GM19043 (cell line): ENCODE measurements around the gene ZNF662.
"Not testable (repeated sequence)": the region's sequence is repeated elsewhere in the genome, so short reads cannot be mapped to it uniquely, and the experiment has no call there.

Source experiments
- ATAC-seq: cut with Tn5 transposase; IDR thresholded peaks from one replicate; pipeline ENCODE4 v1.9.1; 2021; ENCODE audit warnings: low read depth; ENCODE audit not compliant: unreplicated experiment

The ZNF662 gene

DNA sequence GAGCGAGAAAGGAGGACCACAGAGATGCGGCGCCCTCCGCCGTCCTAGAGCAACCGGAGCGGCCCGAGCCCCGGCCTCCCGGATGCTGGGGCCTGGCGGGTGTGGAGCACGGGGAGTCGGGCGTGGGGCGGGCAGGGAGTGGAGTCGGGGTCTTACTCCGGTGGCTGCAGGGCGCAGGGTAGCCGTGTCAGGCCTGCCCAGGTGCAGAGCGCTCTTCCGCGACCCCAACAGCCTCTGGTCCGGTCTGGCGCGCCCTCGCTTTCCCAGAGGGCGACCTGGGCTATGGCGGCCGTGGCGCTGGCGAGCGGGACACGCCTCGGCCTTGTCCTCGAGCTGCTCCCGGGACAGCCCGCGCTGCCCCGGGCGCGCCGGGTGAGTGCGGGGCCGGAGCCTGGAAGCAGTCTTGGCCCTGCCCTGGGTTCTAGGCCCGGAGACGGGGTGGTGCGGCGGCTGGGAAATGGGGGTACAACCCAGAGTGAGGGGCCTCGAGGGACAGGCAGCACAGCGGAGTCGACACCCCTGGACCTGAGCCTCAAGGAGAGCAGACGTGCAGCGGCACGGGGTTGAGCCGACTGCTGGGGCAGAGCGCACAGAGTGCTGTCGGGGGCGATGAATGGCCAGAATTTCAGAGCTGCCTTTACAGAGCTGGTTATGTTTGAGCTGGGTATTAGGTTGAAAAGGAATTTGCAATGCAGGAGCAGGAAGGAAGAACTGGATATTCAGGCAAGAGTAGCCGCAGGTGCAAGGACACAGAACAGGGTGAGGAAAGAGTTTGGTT, at the start of gene ZNF662:
Gene ZNF662 (plus strand): TSS at position 73 of the 778 bp plus-strand sequence. CDS start 1,973 bp downstream, outside the sequence.
- ATAC-seq, result no peak

DNA sequence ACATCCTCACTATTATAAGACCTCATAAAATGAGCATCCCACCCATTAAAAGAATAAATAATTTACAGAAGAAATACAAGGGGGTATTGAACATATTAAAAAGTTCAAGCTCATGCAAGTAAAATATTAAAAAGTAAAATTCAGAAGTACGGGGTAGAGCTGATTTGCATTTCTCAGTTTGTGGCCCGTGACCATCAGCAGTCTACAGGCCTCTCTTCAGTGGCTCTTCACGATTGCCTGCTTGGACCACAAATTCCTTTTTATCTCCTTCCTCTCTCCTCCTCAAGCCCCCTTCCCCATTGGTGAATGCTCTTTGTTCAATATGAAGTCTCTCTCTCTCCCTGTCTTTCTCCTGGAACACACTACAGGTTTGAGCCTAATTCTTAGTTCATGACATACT, 49.4 kb upstream of the ZNF662 start:
- no peak for ATAC-seq

DNA sequence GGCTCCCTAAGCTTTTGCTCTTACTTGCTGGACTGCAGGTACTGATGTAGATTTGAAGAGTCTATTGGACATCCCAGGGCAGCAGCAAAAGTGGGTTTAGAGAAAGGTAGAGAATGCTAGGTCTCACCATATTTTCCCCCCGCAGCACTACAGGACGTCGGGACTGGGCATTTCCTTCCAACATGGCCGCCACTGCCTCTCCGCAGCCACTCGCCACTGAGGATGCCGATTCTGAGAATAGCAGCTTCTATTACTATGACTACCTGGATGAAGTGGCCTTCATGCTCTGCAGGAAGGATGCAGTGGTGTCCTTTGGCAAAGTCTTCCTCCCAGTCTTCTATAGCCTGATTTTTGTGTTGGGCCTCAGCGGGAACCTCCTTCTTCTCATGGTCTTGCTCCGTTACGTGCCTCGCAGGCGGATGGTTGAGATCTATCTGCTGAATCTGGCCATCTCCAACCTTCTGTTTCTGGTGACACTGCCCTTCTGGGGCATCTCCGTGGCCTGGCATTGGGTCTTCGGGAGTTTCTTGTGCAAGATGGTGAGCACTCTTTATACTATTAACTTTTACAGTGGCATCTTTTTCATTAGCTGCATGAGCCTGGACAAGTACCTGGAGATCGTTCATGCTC, 41.5 kb upstream of the ZNF662 start:
- no peak for ATAC-seq

DNA sequence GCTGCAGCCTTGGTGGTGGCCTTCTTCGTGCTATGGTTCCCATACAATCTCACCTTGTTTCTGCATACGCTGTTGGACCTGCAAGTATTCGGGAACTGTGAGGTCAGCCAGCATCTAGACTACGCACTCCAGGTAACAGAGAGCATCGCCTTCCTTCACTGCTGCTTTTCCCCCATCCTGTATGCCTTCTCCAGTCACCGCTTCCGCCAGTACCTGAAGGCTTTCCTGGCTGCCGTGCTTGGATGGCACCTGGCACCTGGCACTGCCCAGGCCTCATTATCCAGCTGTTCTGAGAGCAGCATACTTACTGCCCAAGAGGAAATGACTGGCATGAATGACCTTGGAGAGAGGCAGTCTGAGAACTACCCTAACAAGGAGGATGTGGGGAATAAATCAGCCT, 40.7 kb upstream of the ZNF662 start:
- no peak for ATAC-seq

DNA sequence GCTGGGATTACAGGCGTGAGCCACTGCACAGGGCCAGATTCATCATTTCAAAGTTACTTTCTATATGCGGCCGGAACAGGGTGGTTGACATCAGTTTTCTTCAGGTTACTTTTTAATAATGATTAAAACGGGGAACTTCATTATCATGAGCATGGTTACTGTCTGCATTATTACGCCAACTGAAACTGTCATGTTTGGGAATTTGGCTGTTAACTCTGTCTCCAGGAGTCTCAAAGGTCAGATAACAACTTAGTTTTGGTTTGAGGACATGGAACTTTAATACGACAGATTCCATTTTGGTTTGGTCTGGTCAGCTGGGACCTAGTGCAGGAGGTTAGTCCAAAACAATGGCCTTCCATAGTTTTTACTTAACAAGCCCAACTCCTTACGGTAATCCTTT, 38.8 kb upstream of the ZNF662 start:
- ATAC-seq, result no peak

DNA sequence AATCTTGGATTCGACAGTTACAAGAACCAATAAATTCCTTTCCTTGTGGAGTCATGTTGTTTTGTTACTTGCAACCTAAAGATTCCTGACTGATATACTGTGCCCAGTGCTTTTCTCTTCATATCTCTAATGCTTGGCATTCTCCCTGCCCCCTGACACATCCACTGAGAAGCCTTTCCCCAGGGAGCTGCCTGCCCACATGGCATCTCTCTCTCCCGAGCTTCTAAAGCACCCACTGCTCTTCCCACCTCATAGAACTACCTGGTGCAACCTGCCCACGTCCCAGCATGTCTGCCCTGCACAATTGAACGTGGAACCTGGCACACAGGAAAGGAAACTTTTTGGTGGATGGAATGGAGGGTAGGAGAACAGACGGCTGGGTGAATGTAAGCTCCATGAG, 37.1 kb upstream of the ZNF662 start:
- no peak for ATAC-seq

DNA sequence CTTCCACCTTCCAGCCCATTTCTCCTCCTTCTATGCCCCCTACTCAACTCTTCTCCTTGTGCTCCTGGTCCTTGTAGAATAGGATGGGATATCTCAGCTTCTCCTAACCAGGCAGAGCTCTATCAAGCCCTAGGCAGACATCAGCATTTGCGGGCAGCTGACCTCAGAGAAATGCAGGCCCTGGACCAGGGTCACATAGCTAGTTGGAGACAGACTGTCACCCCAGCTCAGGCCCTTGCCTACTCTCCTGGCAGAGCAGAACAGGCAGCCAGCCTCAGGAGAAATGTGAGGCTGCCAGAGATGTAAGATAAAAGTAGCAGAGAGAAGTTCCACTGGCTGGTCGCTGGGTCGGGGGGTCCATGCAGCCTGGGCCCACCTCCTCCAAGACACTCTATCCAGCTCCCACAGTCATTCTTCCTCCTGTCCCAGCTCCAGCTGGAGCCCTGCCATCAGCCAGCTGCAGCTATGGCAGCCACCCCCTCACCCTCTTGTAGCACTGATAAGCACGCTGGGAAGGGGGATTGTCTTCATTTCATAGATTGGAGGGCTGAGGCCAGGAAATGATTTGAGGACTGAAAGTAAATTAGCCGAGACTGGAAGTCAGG, 34.2 kb upstream of the ZNF662 start:
- ATAC-seq, result no peak

DNA sequence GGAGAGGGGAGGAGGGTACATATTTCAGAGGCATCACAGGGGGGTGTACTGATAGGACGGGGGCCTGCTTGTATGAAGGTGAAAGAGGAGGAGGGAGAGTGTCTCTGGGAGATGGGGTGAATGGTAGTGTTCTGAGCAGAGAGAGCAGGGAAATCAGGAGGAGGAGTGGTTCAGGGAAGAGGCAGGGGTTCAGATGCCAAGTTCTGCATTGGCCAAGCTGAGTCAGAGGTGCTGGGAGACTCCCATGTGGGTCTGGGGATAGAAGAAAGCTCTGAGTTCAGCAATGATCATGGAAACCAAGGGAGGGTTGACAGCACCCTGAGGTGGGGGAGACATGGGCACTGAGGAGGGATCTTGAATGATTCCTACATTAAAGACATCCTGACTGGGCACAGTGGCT, 33.2 kb upstream of the ZNF662 start:
- no peak for ATAC-seq

DNA sequence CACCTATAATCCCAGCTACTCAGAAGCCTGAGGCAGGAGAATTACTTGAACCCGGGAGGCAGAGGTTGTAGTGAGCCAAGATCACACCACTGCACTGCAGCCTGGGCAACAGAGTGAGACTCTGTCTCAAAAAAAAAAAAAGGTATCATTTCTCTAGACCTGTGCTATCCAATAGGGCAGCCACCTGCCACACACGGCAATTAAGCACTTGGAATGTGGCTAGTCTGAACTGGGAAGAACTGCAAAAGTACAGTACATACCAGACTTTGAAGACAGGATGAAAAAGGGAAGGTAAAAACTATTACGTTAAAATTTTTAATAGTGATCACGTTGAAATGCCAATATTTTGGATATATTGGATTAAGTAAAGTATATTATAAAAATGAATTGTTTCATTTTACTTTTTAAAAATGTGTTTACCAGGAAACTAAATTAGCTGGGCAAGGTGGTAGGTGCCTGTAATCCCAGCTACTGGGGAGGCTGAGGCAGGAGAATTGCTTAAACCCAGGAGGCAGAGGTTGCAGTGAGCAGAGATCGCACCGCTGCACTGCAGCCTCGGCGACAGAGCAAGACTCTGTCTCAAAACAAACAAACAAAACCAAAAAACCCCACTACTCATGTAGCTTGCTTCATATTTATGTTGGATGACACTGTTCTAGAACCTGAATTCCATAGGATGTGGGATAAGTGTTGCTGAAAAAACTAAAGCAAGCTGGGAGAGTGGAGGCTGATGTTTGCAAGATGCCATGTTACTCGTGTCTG, 32.5 kb upstream of the ZNF662 start:
- no peak for ATAC-seq

DNA sequence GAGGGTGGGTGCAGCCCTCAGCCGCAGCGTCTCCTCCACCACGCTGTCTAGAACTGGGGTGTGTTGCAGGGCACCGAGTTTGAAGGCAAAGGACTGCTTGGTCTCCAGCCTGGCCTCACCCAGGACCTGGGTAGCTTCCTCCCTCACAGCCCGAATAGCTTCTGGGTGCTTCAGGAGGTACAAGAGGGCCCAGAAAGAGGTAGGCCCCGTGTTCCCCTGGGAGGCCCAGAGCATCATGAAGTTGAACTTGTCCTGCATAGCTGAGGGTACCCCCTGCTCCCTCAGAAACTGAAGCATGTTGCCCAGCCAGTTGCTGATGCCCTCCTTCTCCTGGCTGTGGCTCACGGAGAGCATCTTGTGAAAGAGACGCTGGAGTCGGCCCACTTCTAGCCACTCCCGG, 31.2 kb upstream of the ZNF662 start:
- no peak for ATAC-seq

DNA sequence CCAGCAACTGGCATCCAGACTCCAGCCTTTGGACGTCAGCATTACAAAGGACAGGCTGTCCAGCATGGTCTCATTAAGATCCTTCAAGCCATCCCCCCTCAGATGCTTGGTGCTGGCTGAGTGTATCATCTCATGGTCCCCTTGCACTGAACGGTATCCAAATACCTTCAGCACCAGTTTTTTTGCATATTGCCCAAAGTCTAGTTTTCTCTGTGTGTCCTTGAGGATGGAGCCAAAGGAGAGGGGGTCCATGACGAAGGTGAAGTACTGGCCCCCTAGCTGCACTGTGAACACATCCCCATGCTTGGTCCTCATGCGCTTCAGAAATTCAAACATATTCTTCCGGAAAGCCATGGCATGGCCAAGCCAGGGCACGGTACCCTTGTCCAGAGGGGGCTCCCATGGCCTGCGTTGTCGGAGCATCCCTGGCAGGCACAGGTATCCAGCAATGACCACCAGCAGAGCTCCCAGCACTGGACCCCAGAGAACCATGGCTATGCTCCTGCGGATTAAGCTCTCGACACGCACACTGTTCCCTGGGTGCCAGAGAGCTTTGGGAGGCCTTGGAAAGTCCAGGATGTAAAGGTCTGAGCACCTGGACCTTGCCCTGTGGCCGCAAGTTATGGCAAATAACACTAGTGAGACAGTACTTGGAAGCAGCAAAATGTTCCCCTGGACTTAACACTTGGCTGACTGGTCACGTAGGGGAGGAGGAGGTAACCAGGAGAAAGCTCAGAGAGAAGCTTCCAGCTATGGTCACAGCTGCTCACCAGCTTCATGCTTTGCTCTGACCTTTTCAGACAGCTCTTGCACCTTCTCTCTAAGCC, 30.4 kb upstream of the ZNF662 start, which contains the start of gene CYP8B1:
Gene CYP8B1 (minus strand): TSS at position 555 of the 827 bp plus-strand sequence. CDS start 63 bp downstream, at position 492.
- no peak for ATAC-seq

DNA sequence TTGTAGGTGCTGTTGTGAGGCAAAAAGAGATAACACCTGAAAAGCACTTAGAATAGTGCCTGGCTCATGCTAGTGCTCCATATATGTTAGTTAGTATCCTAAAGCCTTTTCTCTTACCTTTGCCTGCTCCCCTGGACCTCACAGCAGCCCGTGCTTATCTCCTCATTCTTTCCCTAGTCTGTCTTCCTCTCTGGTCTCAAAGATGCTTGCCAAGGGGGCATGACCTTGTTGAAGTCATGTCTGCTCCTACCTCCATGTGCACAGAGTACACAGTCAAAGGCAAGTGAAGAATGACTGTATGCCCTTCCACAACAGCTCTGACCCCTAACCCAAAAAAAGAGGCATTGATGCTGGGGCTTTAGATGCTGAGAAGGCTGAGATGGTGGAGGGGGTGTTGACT, 29.5 kb upstream of the ZNF662 start:
- ATAC-seq, result no peak

DNA sequence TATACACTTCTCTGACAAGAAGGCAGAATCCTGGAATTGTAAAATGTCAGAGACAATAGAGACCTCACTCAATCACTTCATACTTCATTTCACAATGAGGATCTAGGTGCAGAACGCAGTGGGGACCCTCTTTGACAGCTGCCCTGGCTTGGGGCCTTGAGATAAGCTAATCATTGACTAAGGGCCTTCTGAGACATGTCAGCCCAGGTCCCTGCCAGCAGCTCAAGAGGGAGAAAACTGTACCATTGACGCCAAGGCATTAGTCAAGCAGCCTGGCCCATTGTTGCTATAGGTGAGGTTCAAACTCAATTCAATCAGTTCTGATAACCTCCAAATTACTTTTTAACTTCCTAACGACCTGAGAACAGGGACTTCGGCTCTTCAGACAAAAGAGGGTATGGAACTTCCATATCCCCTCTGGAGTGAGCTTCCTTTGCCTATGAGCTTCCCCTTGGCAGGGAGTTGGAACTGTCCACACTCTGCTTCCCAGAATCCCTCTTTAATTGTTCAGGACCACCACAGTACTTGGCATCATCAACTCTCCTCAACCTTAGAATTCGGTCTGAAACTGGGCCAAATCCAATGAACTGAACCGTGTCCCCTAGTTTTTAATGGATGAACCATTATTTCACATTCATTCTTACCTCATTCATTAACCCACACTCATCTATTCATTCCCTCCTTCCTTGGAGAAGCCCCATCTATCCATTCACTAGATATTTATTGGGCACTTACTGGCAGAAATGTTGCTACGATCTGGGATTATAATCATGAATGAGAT, 28.8 kb upstream of the ZNF662 start:
- ATAC-seq, result no peak

DNA sequence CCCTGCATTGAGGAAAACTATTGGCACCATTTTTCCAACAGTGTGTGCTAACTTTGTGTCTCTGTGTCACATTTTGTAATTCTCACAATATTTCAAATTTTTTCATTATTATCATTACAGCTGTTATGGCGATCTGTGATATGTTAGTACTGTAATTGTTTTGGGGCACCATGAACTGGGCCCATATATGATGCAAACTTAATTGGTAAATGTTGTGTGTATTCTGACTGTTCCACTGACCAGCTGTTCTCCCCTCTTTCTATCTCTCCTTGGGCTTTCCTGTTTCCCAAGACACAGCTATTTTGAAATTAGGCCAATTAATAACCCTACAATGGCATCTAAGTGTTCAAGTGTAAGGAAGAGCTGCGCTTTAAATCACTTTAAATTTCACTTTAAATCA, 28.1 kb upstream of the ZNF662 start:
- ATAC-seq, result no peak

DNA sequence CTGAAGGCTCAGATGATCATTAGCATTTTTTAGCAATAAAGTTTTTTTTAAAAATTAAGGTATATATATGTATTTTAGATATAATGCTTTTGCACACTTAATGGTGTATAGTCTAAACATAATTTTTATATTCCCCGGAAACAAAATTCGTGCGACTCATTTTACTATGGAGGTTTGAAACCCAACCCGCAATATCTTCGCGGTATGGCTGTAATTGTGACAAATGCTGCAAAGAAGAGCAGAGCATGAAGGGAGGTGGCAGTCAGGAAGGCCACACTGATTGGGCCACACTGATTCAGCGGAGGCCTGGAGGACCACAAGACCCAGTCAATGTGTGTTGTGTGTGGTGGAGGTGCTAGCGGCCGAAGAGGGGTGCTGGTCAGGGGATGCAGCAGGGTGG, 25.8 kb upstream of the ZNF662 start:
- ATAC-seq, result no peak

DNA sequence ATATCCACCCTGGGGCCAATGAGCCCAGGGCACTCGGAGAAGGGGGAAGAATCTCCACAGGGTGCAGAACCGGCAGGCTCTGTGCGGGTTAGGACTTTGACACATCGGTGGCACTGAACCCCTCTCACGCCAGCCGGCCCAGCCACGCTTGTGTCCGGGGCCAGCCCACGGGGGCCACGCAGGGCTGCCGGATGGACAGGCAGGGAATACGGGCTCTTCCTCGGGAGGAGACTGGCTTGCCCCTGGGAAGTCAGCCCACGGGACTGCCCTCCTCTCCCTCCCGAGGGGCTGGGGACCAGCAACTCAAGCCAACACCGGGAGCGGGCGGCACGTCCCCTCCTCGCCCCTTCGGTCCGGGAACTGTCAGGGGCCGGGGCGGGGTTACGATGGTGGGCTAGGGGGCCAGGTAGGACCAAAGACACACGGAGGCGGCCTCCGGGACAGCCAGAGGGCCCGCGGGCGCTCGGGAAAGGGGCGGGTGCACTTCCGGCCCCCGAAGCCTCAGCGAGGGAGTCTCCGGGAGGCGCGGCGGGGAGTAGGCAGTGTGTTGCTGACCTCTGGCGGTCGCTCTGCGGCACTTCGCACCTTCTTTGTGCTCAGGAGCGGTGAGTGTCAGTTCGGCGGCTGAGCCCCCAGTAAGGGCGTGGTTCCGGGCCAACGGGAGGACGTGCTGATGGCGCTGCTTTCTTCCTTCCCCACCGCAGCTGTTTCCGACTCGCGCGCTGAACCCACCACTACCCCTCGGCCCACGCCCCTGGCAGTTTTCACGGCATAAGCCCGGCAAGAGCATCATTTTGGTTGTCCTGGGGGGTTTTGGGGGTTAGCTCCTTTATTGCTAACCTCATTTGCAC, 25.1 kb upstream of the ZNF662 start:
- ATAC-seq, result peak; percentile 98

DNA sequence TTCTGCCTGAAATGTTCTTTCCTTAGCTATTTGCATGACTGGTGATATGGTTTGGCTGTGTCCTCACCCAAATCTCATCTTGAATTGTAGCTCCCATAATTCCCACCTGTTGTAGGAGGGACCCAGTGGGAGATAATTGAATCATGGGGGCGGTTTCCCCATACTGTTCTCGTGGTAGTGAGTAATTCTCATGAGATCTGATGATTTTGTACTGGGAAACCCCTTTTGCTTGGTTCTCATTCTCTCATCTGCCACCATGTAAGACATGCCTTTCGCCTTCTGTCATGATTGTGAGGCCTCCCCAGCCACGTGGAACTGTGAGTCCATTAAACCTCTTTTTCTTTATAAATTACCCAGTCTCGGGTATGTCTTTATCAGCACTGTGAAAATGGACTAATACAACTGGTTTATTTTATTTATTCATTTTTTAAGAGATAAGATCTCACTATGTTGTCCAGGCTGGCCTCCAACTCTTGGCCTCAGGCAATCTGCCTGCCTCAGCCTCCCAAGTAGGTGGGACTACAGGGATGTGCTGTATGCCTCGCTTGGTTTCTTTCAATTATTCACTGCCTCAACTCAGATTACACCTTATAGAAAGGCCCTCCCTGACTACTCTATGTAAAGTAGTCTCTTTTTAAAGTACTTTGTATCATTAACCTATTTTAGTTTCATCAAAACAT, 22.6 kb upstream of the ZNF662 start:
- ATAC-seq, result not testable (repeated sequence)

DNA sequence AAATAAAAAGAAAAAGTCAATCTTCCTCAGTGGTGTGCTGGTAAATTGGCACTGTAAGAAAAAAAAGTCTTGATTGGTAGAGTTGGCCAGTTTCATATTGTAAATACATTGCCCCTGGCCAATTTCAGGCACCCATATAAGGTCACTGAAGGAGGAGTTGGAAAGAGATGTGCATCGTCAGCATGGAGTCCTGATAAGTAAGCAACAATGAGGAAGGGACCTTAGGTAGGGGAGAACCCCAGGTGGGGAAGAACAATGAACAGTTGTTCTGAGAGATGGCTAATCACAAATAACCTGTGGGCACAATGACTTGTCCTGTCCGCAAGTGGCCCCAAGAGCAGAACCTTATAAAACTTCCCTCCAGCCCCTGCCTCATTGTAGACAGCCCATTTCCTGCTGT, 21.6 kb upstream of the ZNF662 start:
- no peak for ATAC-seq
